HAP-1 (cell line): Measurements from ENCODE around the gene C5orf46.

Source experiments
- DNase-seq, 2 experiments: peaks; one replicate each; pipeline ENCODE4 v3.0.0-alpha.2; 2016 to 2020; ENCODE audit warnings: low spot score in 2 of 2
- H3K27me3 ChIP-seq: fragments of 250-450 bp; sonication (Bioruptor Pico); 2 replicates; pipeline ENCODE4 v1.5.1; 2020; ENCODE audit warnings: low read depth, mild to moderate bottlenecking, moderate library complexity
- H3K36me3 ChIP-seq: fragments of 250-450 bp; sonication (Bioruptor Pico); replicated peaks from 2 replicates; pipeline ENCODE4 v1.5.1; 2020; ENCODE audit warnings: mild to moderate bottlenecking
- H3K4me1 ChIP-seq: fragments of 250-450 bp; sonication (Bioruptor Pico); 2 replicates; pipeline ENCODE4 v1.5.1; 2020; ENCODE audit warnings: mild to moderate bottlenecking
- H3K4me3 ChIP-seq: fragments of 250-450 bp; sonication (Bioruptor Pico); 2 replicates; pipeline ENCODE4 v1.5.1; 2020; ENCODE audit warnings: mild to moderate bottlenecking, moderate library complexity
- H3K9me3 ChIP-seq: fragments of 250-450 bp; sonication (Bioruptor Pico); 2 replicates; pipeline ENCODE4 v1.5.1; 2020; ENCODE audit warnings: mild to moderate bottlenecking, moderate library complexity
- in situ Hi-C: fragments of 300-500 bp; cut with MboI; formaldehyde crosslinking; loops from 3 replicates; pipeline ENCODE4 v1.14.3; 2020; ENCODE audit warnings: low sequenced_read_pairs, inconsistent platforms, mixed read lengths

C5orf46 gene

DNA sequence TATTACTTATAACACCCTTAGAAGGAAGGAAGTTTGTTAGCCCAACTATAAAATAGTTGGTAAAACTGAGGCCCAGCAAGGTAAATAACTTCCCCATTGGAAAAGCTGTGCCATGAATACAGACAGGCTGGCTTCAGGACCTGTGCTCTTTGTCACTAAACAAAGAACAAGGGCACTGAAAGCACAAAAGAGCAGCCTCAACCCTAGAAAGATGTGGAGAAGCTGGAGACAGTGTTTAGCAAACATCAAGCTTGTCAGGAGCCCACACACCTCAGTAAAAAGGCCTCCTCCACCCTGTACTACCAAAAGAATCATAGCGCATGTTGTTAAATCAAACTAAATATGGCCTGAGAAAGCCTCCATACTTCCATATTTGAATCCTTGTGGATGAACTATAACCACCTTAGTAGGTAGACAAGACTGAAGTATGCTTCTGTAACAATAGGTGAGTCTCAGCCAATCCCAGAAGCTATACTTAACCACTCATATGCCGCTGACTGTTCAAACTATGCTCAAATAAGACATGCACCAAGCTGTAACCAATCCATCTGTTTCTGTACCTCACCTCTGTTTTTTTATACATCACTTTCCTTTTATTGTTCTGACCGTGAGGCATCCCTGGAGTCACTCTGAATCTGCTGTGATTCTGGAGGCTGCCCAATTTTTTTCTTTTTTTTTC, 46.2 kb downstream of the C5orf46 start:
- Histone ChIP-seq H3K4me3 (no peak overlapping the region), H3K27me3 (no peaks in the 10 kb centered on the region; the same call in 1 of the 2 replicates), H3K4me1 (no peaks in the 10 kb centered on the region), H3K9me3 (no peaks in the 10 kb centered on the region), H3K36me3 (no peaks in the 10 kb centered on the region)
- DNase-seq = no peak
- in situ Hi-C loops = loop anchor here (10.0 kb wide), 1 partner anchor 75 kb away; no protein-coding TSS in a partner anchor

DNA sequence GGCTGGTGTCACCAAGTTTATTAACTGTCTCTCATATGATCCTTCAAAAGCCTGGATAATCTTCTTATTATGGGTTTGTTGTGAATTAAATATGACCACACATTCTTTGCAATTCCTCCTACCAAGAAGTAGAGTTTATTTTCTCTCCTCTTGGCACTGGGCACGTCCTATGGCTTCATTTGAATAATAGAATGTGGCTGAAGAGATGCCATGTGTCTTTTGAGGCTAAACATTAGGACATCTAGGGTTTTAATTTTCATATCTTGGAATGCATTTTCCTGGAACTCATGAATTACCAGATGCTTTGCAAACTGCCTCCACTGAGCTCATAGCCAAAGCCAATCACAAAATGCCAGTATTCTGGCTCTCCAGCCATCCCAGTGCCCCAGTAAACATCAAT, 47.8 kb downstream of the C5orf46 start:
- no peak for DNase-seq
- Histone ChIP-seq H3K27me3 (peaks cover 4% of the 10 kb centered on the region), H3K4me3 (no peak overlapping the region), H3K9me3 (no peaks in the 10 kb centered on the region), H3K36me3 (no peaks in the 10 kb centered on the region), H3K4me1 (no peaks in the 10 kb centered on the region)
- in situ Hi-C loops = loop anchor here (10.0 kb wide), 1 partner anchor 76 kb away; no protein-coding TSS in a partner anchor

DNA sequence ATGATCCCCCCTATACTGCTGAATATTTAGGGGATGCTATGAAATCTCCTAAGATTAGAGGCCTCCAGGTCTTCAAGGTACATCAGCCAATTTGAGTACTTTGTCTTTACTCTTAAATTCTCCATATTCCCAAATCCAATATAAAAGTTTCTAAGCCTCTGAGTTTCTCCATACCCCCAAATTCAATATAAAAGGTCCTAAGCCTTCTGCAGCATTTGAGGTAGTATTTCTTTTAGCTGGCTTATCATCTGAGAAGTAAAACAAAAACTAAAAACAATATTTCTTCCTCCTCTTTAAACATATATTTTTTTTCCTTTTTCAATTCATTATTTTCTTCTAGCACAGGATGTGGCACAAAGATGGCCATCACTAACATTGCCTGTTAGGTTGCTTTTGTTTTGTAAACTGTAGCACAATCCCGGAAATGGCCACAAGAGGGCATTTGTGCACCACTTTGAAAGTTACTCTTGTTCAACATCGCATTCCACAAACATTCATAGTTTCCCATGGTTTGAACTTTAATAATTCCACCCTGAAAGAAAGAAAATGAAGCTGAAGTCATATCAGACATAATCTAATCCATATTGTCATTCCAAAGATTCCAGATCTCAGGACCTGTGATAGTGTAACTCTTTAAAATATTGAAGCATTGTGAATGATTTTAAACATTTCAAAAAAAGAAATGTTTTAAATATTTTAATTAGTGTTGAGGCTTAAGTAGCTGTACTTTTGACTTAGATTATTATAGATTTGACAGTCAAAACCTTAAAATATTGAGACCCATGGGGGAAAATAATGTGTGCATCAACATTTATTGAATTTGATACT, 48.8 kb downstream of the C5orf46 start:
- H3K9me3 ChIP-seq = no peaks in the 10 kb centered on the region
- no peaks in the 10 kb centered on the region for H3K36me3 ChIP-seq
- no peaks in the 10 kb centered on the region for H3K4me1 ChIP-seq
- peaks cover 4% of the 10 kb centered on the region for H3K27me3 ChIP-seq
- DNase-seq = peak; percentile 32 to 78
- in situ Hi-C loops = loop anchor here (10.0 kb wide), 1 partner anchor 77 kb away; no protein-coding TSS in a partner anchor
- H3K4me3 ChIP-seq = no peak overlapping the region

DNA sequence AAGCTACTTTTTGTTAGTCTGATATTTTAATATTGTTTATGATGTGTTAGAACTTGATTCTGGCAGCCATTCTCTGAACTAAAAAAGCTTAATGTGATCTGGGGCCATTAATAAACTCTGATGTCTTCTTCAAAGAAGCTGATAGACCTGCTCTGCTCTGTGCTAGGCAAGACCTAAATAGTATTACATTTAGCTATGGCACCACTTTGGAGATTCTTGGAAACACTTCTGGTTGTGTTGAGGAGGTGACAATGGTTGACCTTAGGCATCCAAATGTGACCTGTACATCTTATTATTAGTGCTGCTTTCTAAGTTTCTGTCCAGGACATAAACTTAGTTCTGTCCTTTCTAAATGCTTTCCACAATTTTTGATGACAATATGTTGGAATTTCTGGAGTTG, 49.5 kb downstream of the C5orf46 start:
- no peaks in the 10 kb centered on the region for H3K36me3 ChIP-seq
- in situ Hi-C loops = loop anchor here (10.0 kb wide), 1 partner anchor 78 kb away; no protein-coding TSS in a partner anchor
- H3K27me3 ChIP-seq = peaks cover 4% of the 10 kb centered on the region
- H3K4me3 ChIP-seq = no peak overlapping the region
- DNase-seq = no peak
- H3K4me1 ChIP-seq = no peaks in the 10 kb centered on the region
- H3K9me3 ChIP-seq = no peaks in the 10 kb centered on the region

DNA sequence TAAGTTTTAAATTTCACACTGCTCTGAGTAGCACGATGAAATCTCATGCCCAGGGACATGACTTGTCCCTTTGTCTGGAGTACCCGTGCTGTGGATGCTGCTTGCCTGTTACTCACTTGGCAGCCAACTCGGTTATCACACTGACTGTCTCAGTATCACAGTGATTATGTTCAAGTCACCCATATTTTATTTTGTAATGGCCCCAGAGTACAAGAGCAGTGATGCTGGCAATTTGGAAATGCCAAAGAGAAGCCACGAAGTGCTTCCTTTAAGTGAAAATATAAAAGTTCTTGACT, 50.6 kb downstream of the C5orf46 start:
- H3K4me1 ChIP-seq = no peaks in the 10 kb centered on the region
- no peaks in the 10 kb centered on the region for H3K36me3 ChIP-seq
- no peaks in the 10 kb centered on the region for H3K9me3 ChIP-seq
- no peak overlapping the region for H3K4me3 ChIP-seq
- in situ Hi-C loops = loop anchor here (10.0 kb wide), 1 partner anchor 79 kb away; no protein-coding TSS in a partner anchor
- peaks cover 4% of the 10 kb centered on the region for H3K27me3 ChIP-seq
- no peak for DNase-seq

DNA sequence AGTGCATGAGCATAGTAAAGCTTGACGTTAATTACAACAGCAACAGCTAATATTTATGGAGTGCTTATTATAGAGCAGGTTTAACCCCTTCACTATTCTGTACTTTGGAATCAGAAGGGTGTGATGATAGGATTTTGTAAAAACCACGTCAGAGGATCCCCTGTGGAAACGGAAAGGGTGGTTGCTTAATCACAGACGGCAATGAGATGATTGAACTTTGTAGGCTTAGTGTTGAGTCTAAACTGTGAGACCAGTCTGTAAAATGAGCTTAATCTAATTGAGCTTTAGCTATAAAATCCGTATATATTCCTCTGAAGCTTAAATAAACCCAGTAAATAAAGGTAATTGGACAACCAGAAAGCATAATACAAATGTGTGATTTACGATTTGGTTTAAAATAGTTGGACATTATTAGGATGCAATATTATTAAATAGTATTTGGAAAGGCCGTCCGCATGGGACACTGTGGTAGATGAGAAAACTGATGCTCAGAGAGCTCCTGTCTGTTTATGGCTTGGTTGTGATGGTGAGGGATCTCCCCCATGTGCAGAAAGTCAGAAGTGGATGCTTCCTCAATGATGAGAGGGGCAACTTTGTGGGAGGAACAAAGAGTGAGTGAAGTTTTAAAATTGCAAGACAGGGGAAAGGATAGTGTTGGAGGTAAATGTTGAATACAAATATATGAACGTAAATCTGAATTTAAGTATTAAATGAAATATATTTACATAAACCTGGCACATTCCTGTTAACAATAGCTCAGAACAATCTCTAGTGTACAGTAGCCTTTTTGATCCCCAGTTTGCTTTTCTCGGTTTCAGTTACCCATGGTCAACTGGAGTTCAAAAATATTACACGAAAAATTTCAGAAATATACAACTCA, 51.2 kb downstream of the C5orf46 start:
- no peaks in the 10 kb centered on the region for H3K9me3 ChIP-seq
- in situ Hi-C loops = loop anchor here (10.0 kb wide), 1 partner anchor 80 kb away; no protein-coding TSS in a partner anchor
- no peak overlapping the region for H3K4me3 ChIP-seq
- H3K27me3 ChIP-seq = peaks cover 4% of the 10 kb centered on the region
- DNase-seq = no peak
- no peaks in the 10 kb centered on the region for H3K36me3 ChIP-seq
- H3K4me1 ChIP-seq = no peaks in the 10 kb centered on the region

DNA sequence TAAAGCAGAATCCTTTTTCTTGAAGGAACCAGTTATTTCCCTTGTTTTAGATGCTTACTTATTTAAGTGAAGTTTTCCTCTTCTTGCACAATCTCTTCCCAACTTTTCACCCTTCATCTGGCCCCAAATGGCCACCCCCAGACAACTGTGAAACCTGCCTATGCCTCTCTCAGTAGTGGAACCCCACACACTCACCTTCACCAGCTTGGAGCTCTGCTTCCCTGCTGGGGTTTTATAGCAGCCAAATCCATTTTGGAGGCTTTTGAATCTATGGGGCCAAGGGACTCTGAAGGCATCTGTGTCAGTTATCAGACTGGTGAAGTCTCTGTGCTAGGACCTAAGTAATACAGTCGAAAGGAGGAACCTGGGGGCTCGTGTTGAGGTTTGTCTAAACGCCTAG, 52.0 kb downstream of the C5orf46 start:
- Histone ChIP-seq H3K4me1 (no peaks in the 10 kb centered on the region), H3K9me3 (no peaks in the 10 kb centered on the region), H3K27me3 (peaks cover 4% of the 10 kb centered on the region), H3K36me3 (no peaks in the 10 kb centered on the region), H3K4me3 (no peak overlapping the region)
- in situ Hi-C loops = loop anchor here (10.0 kb wide), 1 partner anchor 80 kb away; no protein-coding TSS in a partner anchor
- DNase-seq = no peak

DNA sequence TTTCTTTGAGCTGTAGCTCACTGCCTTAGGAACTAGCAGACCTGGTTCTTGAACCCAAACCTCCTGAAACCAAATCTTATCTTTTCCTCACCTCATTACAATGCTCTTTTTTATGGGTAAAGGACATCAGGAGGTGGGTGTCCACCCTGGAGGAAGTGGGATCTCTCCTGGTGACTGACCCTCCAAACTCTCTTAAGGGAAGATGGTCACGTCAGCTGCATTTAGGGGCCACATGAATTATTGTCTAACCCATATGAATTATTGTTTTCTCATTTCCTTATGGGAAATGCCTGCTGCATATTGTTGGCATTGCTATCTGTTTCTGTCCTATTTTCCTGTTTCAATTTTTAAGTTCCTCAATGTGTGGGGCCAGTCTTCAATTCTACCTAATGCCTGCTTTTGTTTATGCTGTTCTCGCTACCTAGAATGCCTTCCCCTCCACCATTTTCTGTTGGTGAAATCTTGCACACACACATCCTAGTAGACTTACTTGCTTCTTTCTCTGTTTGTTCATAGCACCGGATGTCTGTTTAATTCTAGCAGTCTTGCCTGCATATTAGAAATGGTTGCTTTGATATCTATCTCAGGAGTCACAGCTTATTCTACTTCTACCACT, 52.9 kb downstream of the C5orf46 start:
- no peaks in the 10 kb centered on the region for H3K4me1 ChIP-seq
- DNase-seq = no peak
- no peaks in the 10 kb centered on the region for H3K36me3 ChIP-seq
- H3K9me3 ChIP-seq = no peaks in the 10 kb centered on the region
- peaks cover 4% of the 10 kb centered on the region for H3K27me3 ChIP-seq
- no peak overlapping the region for H3K4me3 ChIP-seq
- in situ Hi-C loops = loop anchor here (10.0 kb wide), 1 partner anchor 81 kb away; no protein-coding TSS in a partner anchor

DNA sequence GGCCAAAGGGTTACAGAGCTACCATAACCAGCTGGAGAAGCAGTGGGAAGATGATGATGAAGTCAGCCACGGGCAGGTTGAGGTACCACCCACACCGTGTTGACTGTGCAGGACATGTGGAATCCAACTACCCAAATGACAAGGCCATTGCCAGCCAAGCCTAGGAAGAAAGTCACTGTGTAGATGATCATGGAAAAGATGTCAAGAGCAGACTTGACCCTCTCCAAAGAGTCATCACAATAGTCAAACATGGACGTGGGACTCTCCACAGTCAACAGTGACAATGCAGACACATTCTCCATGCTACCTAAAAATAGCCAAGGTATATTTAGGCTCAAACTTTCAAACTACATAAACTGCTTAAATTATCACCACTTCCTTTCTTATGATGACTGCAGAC, 54.0 kb downstream of the C5orf46 start:
- H3K9me3 ChIP-seq = no peaks in the 10 kb centered on the region
- H3K4me1 ChIP-seq = no peaks in the 10 kb centered on the region
- no peak for DNase-seq
- in situ Hi-C loops = loop anchor here (10.0 kb wide), 1 partner anchor 82 kb away; no protein-coding TSS in a partner anchor
- H3K27me3 ChIP-seq = peaks cover 4% of the 10 kb centered on the region
- H3K4me3 ChIP-seq = no peak overlapping the region
- H3K36me3 ChIP-seq = no peaks in the 10 kb centered on the region

DNA sequence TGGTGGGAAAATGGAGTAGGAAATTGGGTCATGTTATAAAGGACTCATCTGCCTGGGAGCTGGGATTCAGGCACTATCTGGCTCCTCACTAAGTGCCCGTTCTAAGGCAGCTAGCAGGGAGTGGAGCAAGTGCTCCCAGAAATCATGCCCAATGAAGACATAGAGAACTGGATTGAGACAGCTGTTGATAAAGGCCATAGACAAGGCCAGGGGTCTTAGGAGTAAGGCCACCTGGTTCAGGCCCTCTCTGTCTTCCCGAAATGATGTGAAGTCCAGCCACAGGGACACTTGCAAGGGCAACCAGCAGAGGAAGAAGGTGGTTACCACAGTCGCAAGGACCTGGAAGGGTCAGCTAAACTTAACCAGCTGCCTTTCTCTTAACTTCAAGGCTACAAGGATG, 54.8 kb downstream of the C5orf46 start:
- in situ Hi-C loops = loop anchor here (10.0 kb wide), 1 partner anchor 83 kb away; no protein-coding TSS in a partner anchor
- no peaks in the 10 kb centered on the region for H3K9me3 ChIP-seq
- no peak for DNase-seq

DNA sequence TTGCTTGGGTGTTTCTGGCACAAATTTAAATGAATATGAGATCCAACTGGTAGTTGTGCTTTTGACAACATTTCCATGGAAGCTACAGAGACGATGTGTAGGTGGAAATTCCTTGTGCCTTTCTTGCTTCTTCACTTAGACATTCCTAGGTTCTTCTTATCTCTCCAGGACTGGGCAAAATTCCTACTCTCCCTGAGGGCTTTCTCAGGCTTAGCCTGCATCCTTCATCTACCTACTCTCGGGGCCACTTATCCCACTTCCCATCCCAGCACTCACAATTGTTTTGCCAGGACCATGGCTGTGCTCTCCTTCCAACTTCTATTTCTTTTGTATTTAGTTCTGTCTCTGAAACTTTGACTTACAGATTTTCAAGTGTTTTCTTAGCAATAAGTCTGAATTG, 57.1 kb downstream of the C5orf46 start:
- DNase-seq = no peak
- H3K4me3 ChIP-seq = no peak overlapping the region
- no peaks in the 10 kb centered on the region for H3K4me1 ChIP-seq
- in situ Hi-C loops = no loop called here
- peaks cover 4% of the 10 kb centered on the region; the same call in 1 of the 2 replicates for H3K27me3 ChIP-seq
- no peaks in the 10 kb centered on the region for H3K36me3 ChIP-seq
- H3K9me3 ChIP-seq = no peaks in the 10 kb centered on the region

More for the DNA sequence above, 54.8 kb downstream of the C5orf46 start:
- no peak overlapping the region for H3K4me3 ChIP-seq
- peaks cover 4% of the 10 kb centered on the region for H3K27me3 ChIP-seq
- H3K36me3 ChIP-seq = no peaks in the 10 kb centered on the region
- H3K4me1 ChIP-seq = no peaks in the 10 kb centered on the region

DNA sequence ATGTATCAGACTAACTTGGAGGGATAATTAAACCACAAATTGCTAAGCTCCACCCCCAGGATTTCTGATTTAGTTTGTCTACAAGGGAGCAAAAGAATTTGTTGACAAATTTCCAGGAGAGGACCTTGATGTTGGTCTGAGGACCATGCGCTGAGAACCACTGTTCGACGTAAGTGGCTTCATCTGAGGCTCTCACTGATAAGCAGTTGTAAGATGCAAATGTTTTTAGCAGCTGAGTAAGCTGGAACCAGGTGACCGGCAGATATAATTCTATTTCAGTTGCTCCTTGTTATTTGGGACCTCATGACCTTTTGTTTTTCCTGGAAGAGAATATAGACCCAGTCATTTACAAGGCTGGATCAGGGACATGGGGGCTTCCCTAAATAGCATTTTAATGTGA, 60.7 kb downstream of the C5orf46 start:
- no peaks in the 10 kb centered on the region for H3K4me1 ChIP-seq
- H3K9me3 ChIP-seq = no peaks in the 10 kb centered on the region
- H3K36me3 ChIP-seq = no peaks in the 10 kb centered on the region
- no peak overlapping the region for H3K4me3 ChIP-seq
- H3K27me3 ChIP-seq = peaks cover 9% of the 10 kb centered on the region
- in situ Hi-C loops = no loop called here
- DNase-seq = no peak

DNA sequence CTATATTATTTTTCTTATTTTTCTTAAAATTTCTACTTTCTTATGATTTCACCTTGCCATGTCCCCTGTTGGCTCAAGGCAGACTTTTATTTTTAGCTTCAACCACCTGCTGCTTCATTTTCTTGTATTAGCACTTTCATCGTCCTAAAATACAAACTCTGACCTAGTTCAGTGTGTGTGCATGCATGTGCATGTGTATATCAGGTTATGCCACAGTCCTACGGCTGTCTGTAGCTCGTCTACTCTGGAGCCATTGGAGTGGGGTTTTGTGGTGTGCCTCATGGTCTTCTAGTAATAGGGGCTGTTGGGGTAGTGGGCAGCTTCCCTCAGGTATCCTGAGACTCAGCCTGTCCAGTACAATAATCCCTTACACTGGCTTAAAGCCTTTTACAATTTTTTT, 61.5 kb downstream of the C5orf46 start:
- no peaks in the 10 kb centered on the region for H3K36me3 ChIP-seq
- no peak overlapping the region for H3K4me3 ChIP-seq
- DNase-seq = no peak
- no peaks in the 10 kb centered on the region for H3K4me1 ChIP-seq
- H3K9me3 ChIP-seq = no peaks in the 10 kb centered on the region
- in situ Hi-C loops = no loop called here
- peaks cover 9% of the 10 kb centered on the region for H3K27me3 ChIP-seq
